Smooth muscle cell (in vitro differentiated cells): ENCODE data around the gene SCCPDH. TPM values are rescaled to one million over a fixed set of nuclear protein-coding genes. Genes with fewer than 3 reads are reported as not detected.
A peak's percentile ranks its signal among the peaks of the same experiment; 100 is the strongest.

Experiments used
- DNase-seq: peaks from one replicate; lab custom pipeline; 2025; ENCODE audit not compliant: unreplicated experiment; lab: John Stamatoyannopoulos, UW
- H2AFZ ChIP-seq: fragments of 200-600 bp; sonication (generic); 2 replicates; pipeline ENCODE4 v1.6.0; 2016; ENCODE audit warnings: antibody characterized with exemption, low read depth, mild to moderate bottlenecking
- H3F3A ChIP-seq: fragments of 200-600 bp; sonication (generic); 2 replicates; pipeline ENCODE4 v1.6.0; 2017; ENCODE audit warnings: antibody characterized with exemption, low read depth
- H3K27ac ChIP-seq: fragments of 200-600 bp; sonication (generic); 2 replicates; pipeline ENCODE4 v1.5.1; 2016; ENCODE audit warnings: low read depth, mild to moderate bottlenecking
- H3K27me3 ChIP-seq: fragments of 200-600 bp; sonication (generic); 2 replicates; pipeline ENCODE4 v1.6.1; 2016; ENCODE audit warnings: low read depth, mild to moderate bottlenecking
- H3K36me3 ChIP-seq: fragments of 200-600 bp; sonication (generic); 2 replicates; pipeline ENCODE4 v1.5.1; 2016; ENCODE audit warnings: low read depth
- H3K4me1 ChIP-seq: fragments of 200-600 bp; sonication (generic); 2 replicates; pipeline ENCODE4 v1.5.1; 2016; ENCODE audit warnings: low read depth
- H3K4me2 ChIP-seq: fragments of 200-600 bp; sonication (generic); 2 replicates; pipeline ENCODE4 v1.6.0; 2016; ENCODE audit warnings: mild to moderate bottlenecking
- H3K4me3 ChIP-seq: fragments of 200-600 bp; sonication (generic); 2 replicates; pipeline ENCODE4 v1.5.1; 2016; ENCODE audit warnings: mild to moderate bottlenecking
- H3K79me2 ChIP-seq: fragments of 200-600 bp; sonication (generic); 2 replicates; pipeline ENCODE4 v1.6.0; 2016; ENCODE audit warnings: low read depth, mild to moderate bottlenecking
- H3K9ac ChIP-seq: fragments of 200-600 bp; sonication (generic); 2 replicates; pipeline ENCODE4 v1.6.0; 2016; ENCODE audit warnings: low read depth
- H3K9me3 ChIP-seq: fragments of 200-600 bp; sonication (generic); replicated peaks from 2 replicates; pipeline ENCODE4 v1.5.1; 2016; ENCODE audit warnings: low read depth
- H4K20me1 ChIP-seq: fragments of 200-600 bp; sonication (generic); 2 replicates; pipeline ENCODE4 v1.6.0; 2016; ENCODE audit warnings: low read depth
- CTCF ChIP-seq: fragments of 200-600 bp; sonication (generic); IDR thresholded peaks from 2 replicates; pipeline ENCODE4 v1.5.1; 2017; ENCODE audit warnings: borderline replicate concordance, mild to moderate bottlenecking, antibody characterized with exemption; ENCODE audit not compliant: insufficient read depth, poor library complexity, severe bottlenecking
- WGBS: methylation state at CpG from one replicate; pipeline ENCODE4 v1.1.7; 2016; ENCODE audit warnings: low lambda C conversion rate; 5-methylcytosine and 5-hydroxymethylcytosine counted together
- polyA plus RNA-seq: library from polyadenylated mRNA; unstranded; fragments of >200 nt; fragmentation: Nextera tagmentation; extraction: Ambion mirVana; gene quantifications from 2 replicates; pipeline ENCODE4 v1.2.1, GENCODE V29; 2016
- total RNA-seq: library from RNA; depleted of rRNA; stranded (reverse); fragments of >200 nt; gene quantifications from 2 replicates; pipeline ENCODE4 v1.2.3, GENCODE V29; 2014

Gene SCCPDH
- total and polyA plus RNA-seq, 2 experiments from 2014 or later: 19.6 to 27.0 TPM

GRCh38 chr1:246679794-246680177 lies 44.4 kb upstream of the SCCPDH start:
- no peak overlapping the region for H2AFZ ChIP-seq
- H3K9ac ChIP-seq: no peak overlapping the region
- 61% methylated on average over 1 of the region's 1 CpG for WGBS
- H3K4me3 ChIP-seq: no peak overlapping the region
- H3K79me2 ChIP-seq: no peaks in the 10 kb centered on the region
- H4K20me1 ChIP-seq: no peaks in the 10 kb centered on the region
- H3F3A ChIP-seq: peaks cover 3% of the 10 kb centered on the region
- H3K36me3 ChIP-seq: no peaks in the 10 kb centered on the region
- no peak for DNase-seq
- peak overlapping the region; percentile 33 for H3K4me2 ChIP-seq
- no peaks in the 10 kb centered on the region for H3K4me1 ChIP-seq
- TF ChIP-seq CTCF: no peak
- no peaks in the 10 kb centered on the region for H3K27me3 ChIP-seq
- H3K9me3 ChIP-seq: no peaks in the 10 kb centered on the region
- no peak overlapping the region for H3K27ac ChIP-seq

GRCh38 chr1:246680190-246680589 lies 44.0 kb upstream of the SCCPDH start:
- DNase-seq: no peak
- no peak overlapping the region for H2AFZ ChIP-seq
- no peak for TF ChIP-seq CTCF
- no peak overlapping the region for H3K4me3 ChIP-seq
- H3K4me2 ChIP-seq: peak overlapping the region; percentile 33
- H3F3A ChIP-seq: peaks cover 3% of the 10 kb centered on the region
- no peaks in the 10 kb centered on the region for H3K27me3 ChIP-seq
- H4K20me1 ChIP-seq: no peaks in the 10 kb centered on the region
- WGBS: 71% methylated on average over 8 of the region's 8 CpGs
- no peaks in the 10 kb centered on the region for H3K4me1 ChIP-seq
- no peaks in the 10 kb centered on the region for H3K36me3 ChIP-seq
- H3K9ac ChIP-seq: no peak overlapping the region
- no peaks in the 10 kb centered on the region for H3K9me3 ChIP-seq
- H3K27ac ChIP-seq: no peak overlapping the region
- H3K79me2 ChIP-seq: no peaks in the 10 kb centered on the region

GRCh38 chr1:246680696-246681130 lies 43.5 kb upstream of the SCCPDH start:
- WGBS: 90% methylated on average over 10 of the region's 10 CpGs
- H3K9me3 ChIP-seq: no peaks in the 10 kb centered on the region
- peaks cover 3% of the 10 kb centered on the region for H3F3A ChIP-seq
- H3K9ac ChIP-seq: no peak overlapping the region
- H4K20me1 ChIP-seq: no peaks in the 10 kb centered on the region
- H3K27ac ChIP-seq: no peak overlapping the region
- no peak for TF ChIP-seq CTCF
- H3K4me2 ChIP-seq: no peak overlapping the region
- H3K27me3 ChIP-seq: no peaks in the 10 kb centered on the region
- no peak overlapping the region for H2AFZ ChIP-seq
- no peak overlapping the region for H3K4me3 ChIP-seq
- no peak for DNase-seq
- no peaks in the 10 kb centered on the region for H3K36me3 ChIP-seq
- no peaks in the 10 kb centered on the region for H3K4me1 ChIP-seq
- H3K79me2 ChIP-seq: no peaks in the 10 kb centered on the region
